SU-DHL-6 (cell line): ENCODE results near the gene DIPK1A.

Experiments used
- H2AFZ ChIP-seq: fragments of 200-600 bp; sonication (generic); 2 replicates; pipeline ENCODE4 v1.6.1; 2014; ENCODE audit warnings: low read depth, mild to moderate bottlenecking, moderate library complexity, mixed read lengths, antibody characterized with exemption, low read length; ENCODE audit not compliant: severe bottlenecking
- H3F3A ChIP-seq: fragments of 200-600 bp; shearing (Covaris generic); 2 replicates; pipeline ENCODE4 v1.6.0; 2016; ENCODE audit warnings: antibody characterized with exemption, mild to moderate bottlenecking; ENCODE audit not compliant: insufficient read depth
- H3K27ac ChIP-seq: fragments of 200-600 bp; sonication (generic); 2 replicates; pipeline ENCODE4 v1.5.1; 2016; ENCODE audit warnings: low read depth, mild to moderate bottlenecking, low read length, moderate library complexity, mixed read lengths
- H3K27me3 ChIP-seq: fragments of 200-600 bp; sonication (generic), shearing (Covaris generic); 2 replicates; pipeline ENCODE4 v1.6.0; 2014; ENCODE audit warnings: mild to moderate bottlenecking, low read length
- H3K36me3 ChIP-seq: fragments of 200-600 bp; sonication (generic); 2 replicates; pipeline ENCODE4 v1.6.1; 2014; ENCODE audit warnings: mild to moderate bottlenecking, low read length, mixed read lengths
- H3K4me2 ChIP-seq: fragments of 300-600, 200-600 bp; shearing (Covaris generic), sonication (generic); 2 replicates; pipeline ENCODE4 v1.6.0; 2014; ENCODE audit warnings: low read length, low read depth, mild to moderate bottlenecking; ENCODE audit not compliant: poor library complexity, severe bottlenecking
- H3K4me3 ChIP-seq: fragments of 200-600 bp; sonication (generic); 2 replicates; pipeline ENCODE4 v1.5.1; 2014; ENCODE audit warnings: antibody characterized with exemption, low read length, mild to moderate bottlenecking, mixed read lengths; ENCODE audit not compliant: insufficient read depth, poor library complexity, severe bottlenecking
- H3K79me2 ChIP-seq: fragments of 200-600 bp; sonication (generic); 2 replicates; pipeline ENCODE4 v1.6.1; 2014; ENCODE audit warnings: mild to moderate bottlenecking, low read length, moderate library complexity; ENCODE audit not compliant: insufficient read depth
- H3K9ac ChIP-seq: fragments of 200-600 bp; sonication (generic); 2 replicates; pipeline ENCODE4 v1.7.0; 2014; ENCODE audit warnings: mild to moderate bottlenecking, low read length
- H3K9me2 ChIP-seq: fragments of 200-600 bp; sonication (generic); replicated peaks from 2 replicates; pipeline ENCODE4 v1.6.1; 2014; ENCODE audit warnings: low read length; ENCODE audit not compliant: insufficient read depth
- H3K9me3 ChIP-seq: fragments of 200-600 bp; sonication (generic); 2 replicates; pipeline ENCODE4 v1.6.1; 2014; ENCODE audit warnings: low read length, mixed read lengths; ENCODE audit not compliant: insufficient read depth
- H4K20me1 ChIP-seq: fragments of 200-600 bp; sonication (generic); 2 replicates; pipeline ENCODE4 v1.6.1; 2014; ENCODE audit warnings: low read depth, mild to moderate bottlenecking, antibody characterized with exemption, low read length, moderate library complexity, mixed read lengths
- CTCF ChIP-seq: fragments of 200-600 bp; sonication (generic); IDR thresholded peaks from one replicate; pipeline ENCODE4 v1.5.1; 2017; ENCODE audit warnings: antibody characterized with exemption, mild to moderate bottlenecking, low read length, moderate library complexity; ENCODE audit not compliant: insufficient read depth, poor library complexity, severe bottlenecking
- EZH2phosphoT487 ChIP-seq: fragments of 200-600 bp; sonication (generic), shearing (Covaris generic); conservative IDR thresholded peaks from 2 replicates; pipeline ENCODE4 v1.6.1; 2018; ENCODE audit warnings: mild to moderate bottlenecking, antibody characterized with exemption, low read length, moderate library complexity, mixed read lengths

The DIPK1A gene

DNA sequence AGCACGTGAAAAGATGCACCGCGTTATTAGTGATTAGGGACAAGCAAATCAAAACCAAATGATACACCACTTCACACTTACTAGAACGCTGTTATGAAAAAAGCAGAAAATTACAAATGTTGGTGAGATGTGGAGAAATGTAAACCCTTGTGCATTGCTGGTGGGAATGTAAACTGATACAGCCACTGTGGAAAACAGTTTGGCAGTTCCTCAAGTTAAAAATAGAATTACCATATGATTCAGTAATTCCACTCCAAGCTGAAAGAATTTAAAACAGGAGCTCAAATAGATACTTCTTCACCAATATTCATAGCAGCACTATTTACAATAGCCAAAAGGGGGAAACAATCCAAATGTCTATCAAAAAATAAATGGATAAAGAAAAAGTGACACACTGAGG is 166.1 kb downstream of the DIPK1A start:
- no peaks in the 10 kb centered on the region for H3K9me2 ChIP-seq
- H3F3A ChIP-seq: no peaks in the 10 kb centered on the region
- H3K36me3 ChIP-seq: no peaks in the 10 kb centered on the region
- H3K4me3 ChIP-seq: no peak overlapping the region
- TF ChIP-seq EZH2phosphoT487: no peak
- no peak for TF ChIP-seq CTCF
- H3K79me2 ChIP-seq: no peaks in the 10 kb centered on the region
- no peaks in the 10 kb centered on the region for H3K9me3 ChIP-seq
- H4K20me1 ChIP-seq: no peaks in the 10 kb centered on the region
- no peak overlapping the region for H3K27ac ChIP-seq
- no peaks in the 10 kb centered on the region for H3K27me3 ChIP-seq
- no peak overlapping the region for H2AFZ ChIP-seq
- H3K4me2 ChIP-seq: no peak overlapping the region
- no peak overlapping the region for H3K9ac ChIP-seq

DNA sequence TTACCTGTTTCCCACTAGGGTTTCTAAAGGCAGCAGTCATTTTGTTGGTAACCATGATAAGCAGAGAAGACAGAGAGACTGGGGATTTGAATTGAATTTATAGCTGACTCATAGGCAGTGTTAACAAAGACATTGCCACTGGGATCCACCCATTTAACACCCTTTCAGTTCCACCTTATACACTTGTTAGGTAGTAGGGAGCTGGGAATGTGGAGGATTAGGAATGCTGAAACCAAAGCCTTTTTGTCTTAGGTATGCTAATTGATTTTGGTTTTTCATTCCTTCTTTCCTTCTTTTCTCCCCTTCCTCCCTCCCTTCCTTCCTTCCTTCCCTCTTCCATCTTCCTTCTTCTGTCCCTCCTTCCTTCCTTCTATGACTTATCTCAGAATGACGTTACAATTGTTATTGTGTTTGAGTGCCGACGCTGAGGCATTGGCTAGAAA is 168.9 kb downstream of the DIPK1A start:
- no peak overlapping the region for H2AFZ ChIP-seq
- no peaks in the 10 kb centered on the region for H3F3A ChIP-seq
- H4K20me1 ChIP-seq: no peaks in the 10 kb centered on the region
- no peak for TF ChIP-seq EZH2phosphoT487
- TF ChIP-seq CTCF: no peak
- H3K79me2 ChIP-seq: no peaks in the 10 kb centered on the region
- H3K4me2 ChIP-seq: no peak overlapping the region
- H3K27ac ChIP-seq: no peak overlapping the region
- no peaks in the 10 kb centered on the region for H3K9me2 ChIP-seq
- no peaks in the 10 kb centered on the region for H3K9me3 ChIP-seq
- no peak overlapping the region for H3K4me3 ChIP-seq
- H3K36me3 ChIP-seq: no peaks in the 10 kb centered on the region
- H3K27me3 ChIP-seq: no peaks in the 10 kb centered on the region
- no peak overlapping the region for H3K9ac ChIP-seq
